Sigmoid colon (tissue), 4 donors: ENCODE data around the gene ACP6.

Experiments used
- CTCF ChIP-seq, 4 experiments: fragments of 450-650 bp in 3 of 4; fragments of 200-600 bp in 1 of 4; IDR thresholded peaks; one replicate each; pipeline ENCODE4 v1.5.1; 2016 to 2019; ENCODE audit warnings: antibody characterized with exemption in 4 of 4, mild to moderate bottlenecking in 3 of 4, moderate library complexity in 2 of 4
- EP300 ChIP-seq, 4 donors: sonication (generic); formaldehyde crosslinking; IDR thresholded peaks; one replicate each; pipeline ENCODE4 v1.6.1; 2017; ENCODE audit warnings: antibody characterized with exemption in 4 of 4

GRCh38 chr1:147683163-147683763 lies 12.9 kb upstream of the ACP6 start:
- TF ChIP-seq CTCF (IDR thresholded peaks at IDR 0.05) (no peak), EP300 (IDR thresholded peaks at IDR 0.05) (no peak)
